HepG2 (cell line): ENCODE data around the gene CABLES2. TPM values are rescaled to one million over a fixed set of nuclear protein-coding genes. Genes with fewer than 3 reads are reported as not detected.
A peak's percentile ranks its signal among the peaks of the same experiment; 100 is the strongest.

Source experiments
- HIVEP1 ChIP-seq: sonication (generic); formaldehyde crosslinking; IDR thresholded peaks from 2 replicates; pipeline ENCODE4 v1.4.0; 2020; ENCODE audit warnings: mild to moderate bottlenecking, missing genetic modification reagents
- HMG20A ChIP-seq: IDR thresholded peaks from 2 replicates; pipeline ENCODE4 v1.6.1; 2016; ENCODE audit warnings: borderline replicate concordance
- PREB ChIP-seq: sonication (generic); formaldehyde crosslinking; IDR thresholded peaks from 2 replicates; pipeline ENCODE4 v1.4.0; 2020; ENCODE audit warnings: missing genetic modification reagents
- RFX5 ChIP-seq: IDR thresholded peaks from 2 replicates; pipeline ENCODE4 v1.6.1; 2011; ENCODE audit warnings: low read depth, low read length, improper control_type of control experiment
- SMYD3 ChIP-seq: sonication (generic); formaldehyde crosslinking; IDR thresholded peaks from 2 replicates; pipeline ENCODE4 v1.8.1; 2023; ENCODE audit warnings: mild to moderate bottlenecking, missing genetic modification reagents
- ZNF318 ChIP-seq: sonication (generic); formaldehyde crosslinking; IDR thresholded peaks from 2 replicates; pipeline ENCODE4 v1.4.0; 2020; ENCODE audit warnings: mild to moderate bottlenecking, missing genetic modification reagents
- ZNF468 ChIP-seq: sonication (generic); formaldehyde crosslinking; IDR thresholded peaks from 2 replicates; pipeline ENCODE4 v1.8.0; 2022; ENCODE audit warnings: mild to moderate bottlenecking, moderate library complexity, missing genetic modification reagents
- ZNF496 ChIP-seq: sonication (generic); formaldehyde crosslinking; IDR thresholded peaks from 2 replicates; pipeline ENCODE4 v1.8.1; 2023; ENCODE audit warnings: mild to moderate bottlenecking, moderate library complexity, missing genetic modification reagents; ENCODE audit not compliant: insufficient replicate concordance
- ZNF501 ChIP-seq: sonication (generic); formaldehyde crosslinking; IDR thresholded peaks from 2 replicates; pipeline ENCODE4 v1.5.1; 2020; ENCODE audit warnings: mild to moderate bottlenecking, moderate library complexity, missing genetic modification reagents
- ZNF577 ChIP-seq: sonication (generic); formaldehyde crosslinking; IDR thresholded peaks from 2 replicates; pipeline ENCODE4 v1.4.0; 2020; ENCODE audit warnings: mild to moderate bottlenecking, low read depth, missing genetic modification reagents, borderline replicate concordance
- ZNF644 ChIP-seq: IDR thresholded peaks from 2 replicates; pipeline ENCODE4 v1.6.1; 2016; ENCODE audit warnings: low read depth
- ZNF687 ChIP-seq: sonication (generic); formaldehyde crosslinking; IDR thresholded peaks from 2 replicates; pipeline ENCODE4 v1.5.1; 2020; ENCODE audit warnings: mild to moderate bottlenecking, missing genetic modification reagents, moderate library complexity
- ZNF749 ChIP-seq: sonication (generic); formaldehyde crosslinking; IDR thresholded peaks from 2 replicates; pipeline ENCODE4 v1.8.0; 2022; ENCODE audit warnings: mild to moderate bottlenecking, missing genetic modification reagents, moderate library complexity, borderline replicate concordance
- polyA plus RNA-seq, 8 experiments: library from polyadenylated mRNA; depleted of rRNA in 3 of 8; stranded (reverse) in 7 of 8; unstranded in 1 of 8; fragments of >200 nt; fragmentation: Illumina TruSeq in 4 of 8; extraction: Trizol in 4 of 8; gene quantifications; 2 replicates each; pipeline versions ENCODE4 v1.2.1 to v1.2.3, GENCODE V29; 2011 to 2016; ENCODE audit warnings: low read depth in 4 of 8, missing spikeins in 1 of 8, mixed read lengths in 1 of 8; ENCODE audit not compliant: insufficient read depth in 1 of 8
- total RNA-seq, 5 experiments: library from RNA; depleted of rRNA; stranded (reverse); fragments of >200 nt; fragmentation: Illumina TruSeq; extraction: Trizol; gene quantifications; 2 replicates each; pipeline ENCODE4 v1.2.3, GENCODE V29; 2016; ENCODE audit warnings: low read depth in 1 of 5

The CABLES2 gene
- total and polyA plus RNA-seq, 2 of the 13 experiments (the other 11 are each of a cell fraction or from before 2014, with no cell fraction given) = 5.2 to 9.7 TPM

GRCh38 chr20:62376112-62377063 lies 30.7 kb downstream of the CABLES2 start (continued):
- peak; percentile 63; the same call in 1 of the 2 replicates for TF ChIP-seq ZNF318 (CRISPR knock-in tag)
- TF ChIP-seq ZNF687 (CRISPR knock-in tag) = peak; percentile 95
- peak; percentile 86; the same call in 1 of the 2 replicates for TF ChIP-seq SMYD3
- TF ChIP-seq HMG20A (CRISPR knock-in tag) = no peak; the same call in 1 of the 2 replicates
- peak; percentile 86; the same call in 1 of the 2 replicates for TF ChIP-seq ZNF468 (CRISPR knock-in tag)
- peak; percentile 84; the same call in 1 of the 2 replicates for TF ChIP-seq ZNF749 (CRISPR knock-in tag)
- 0 out of 2 replicates have a peak, but pooled peaks have one; percentile 50 for TF ChIP-seq ZNF577 (CRISPR knock-in tag)
- peak; percentile 89; the same call in 1 of the 2 replicates for TF ChIP-seq HIVEP1 (CRISPR knock-in tag)
- TF ChIP-seq ZNF644 = no peak
- TF ChIP-seq ZNF496 (CRISPR knock-in tag) = no peak
- TF ChIP-seq ZNF501 = peak; percentile 95
- TF ChIP-seq RFX5 = 0 out of 2 replicates have a peak, but pooled peaks have one; percentile 15
- TF ChIP-seq PREB (CRISPR knock-in tag) = 0 out of 2 replicates have a peak, but pooled peaks have one; percentile 40
